GM23338 (cell line): ENCODE measurements around the gene NPB. TPM values are rescaled to one million over a fixed set of nuclear protein-coding genes. Genes with fewer than 3 reads are reported as not detected.

Source experiments
- ATAC-seq: fragments of 200-7000 bp; cut with Tn5 transposase; 3 replicates; pipeline ENCODE4 v1.9.1; 2020
- DNase-seq: peaks from one replicate; pipeline ENCODE4 v3.0.0-alpha.2; 2015; ENCODE audit warnings: low spot score
- H2AFZ ChIP-seq: fragments of 200-600 bp; sonication (generic); 2 replicates; pipeline ENCODE4 v1.8.0; 2016; ENCODE audit warnings: antibody characterized with exemption, mild to moderate bottlenecking, moderate library complexity
- H3F3A ChIP-seq: fragments of 200-600 bp; sonication (generic); replicated peaks from 2 replicates; pipeline ENCODE4 v1.8.0; 2017; ENCODE audit warnings: antibody characterized with exemption, mixed run types, low read depth
- H3K27ac ChIP-seq: fragments of 200-600 bp; sonication (generic); 2 replicates; pipeline ENCODE4 v1.6.1; 2016; ENCODE audit warnings: low read depth
- H3K27me3 ChIP-seq: fragments of 200-600 bp; sonication (generic); 2 replicates; pipeline ENCODE4 v1.8.0; 2016; ENCODE audit warnings: mild to moderate bottlenecking, mixed run types, moderate library complexity; ENCODE audit not compliant: insufficient read depth
- H3K36me3 ChIP-seq: fragments of 200-600 bp; sonication (generic); 2 replicates; pipeline ENCODE4 v1.8.0; 2016; ENCODE audit warnings: mild to moderate bottlenecking; ENCODE audit not compliant: insufficient read depth
- H3K4me1 ChIP-seq: fragments of 200-600 bp; sonication (generic); 2 replicates; pipeline ENCODE4 v1.8.0; 2016; ENCODE audit warnings: mild to moderate bottlenecking, moderate library complexity; ENCODE audit not compliant: insufficient read depth
- H3K4me2 ChIP-seq: fragments of 200-600 bp; sonication (generic); 2 replicates; pipeline ENCODE4 v1.7.1; 2017; ENCODE audit warnings: mixed run types
- H3K4me3 ChIP-seq: fragments of 200-600 bp; sonication (generic); 2 replicates; pipeline ENCODE4 v1.6.1; 2016; ENCODE audit warnings: mixed run types
- H3K79me2 ChIP-seq: fragments of 200-600 bp; sonication (generic); replicated peaks from 2 replicates; pipeline ENCODE4 v1.8.0; 2017; ENCODE audit warnings: mild to moderate bottlenecking; ENCODE audit not compliant: insufficient read depth
- H3K9me2 ChIP-seq: fragments of 200-600 bp; sonication (generic); 2 replicates; pipeline ENCODE4 v1.8.0; 2017; ENCODE audit not compliant: insufficient read depth
- H4K20me1 ChIP-seq: fragments of 200-600 bp; sonication (generic); replicated peaks from 2 replicates; pipeline ENCODE4 v1.8.0; 2017; ENCODE audit warnings: mild to moderate bottlenecking; ENCODE audit not compliant: insufficient read depth
- H3K27ac Mint-ChIP-seq: 2 replicates; pipeline ENCODE4 v1.8.0; 2020; ENCODE audit warnings: inconsistent platforms, mild to moderate bottlenecking, moderate library complexity, mixed read lengths
- H3K27me3 Mint-ChIP-seq: 3 replicates; pipeline ENCODE4 v1.8.0; 2022; ENCODE audit warnings: low read depth, mild to moderate bottlenecking, moderate library complexity, mixed read lengths, inconsistent platforms; ENCODE audit not compliant: insufficient read depth, poor library complexity
- H3K36me3 Mint-ChIP-seq: 3 replicates; pipeline ENCODE4 v1.8.0; 2021; ENCODE audit warnings: low read depth, mild to moderate bottlenecking, inconsistent platforms, moderate library complexity, mixed read lengths
- H3K4me1 Mint-ChIP-seq: 3 replicates; pipeline ENCODE4 v1.8.0; 2020; ENCODE audit warnings: mild to moderate bottlenecking, inconsistent platforms, mixed read lengths
- H3K4me3 Mint-ChIP-seq: 3 replicates; pipeline ENCODE4 v1.8.0; 2021; ENCODE audit warnings: moderate library complexity, mild to moderate bottlenecking, inconsistent platforms, mixed read lengths
- H3K9me3 Mint-ChIP-seq: 3 replicates; pipeline ENCODE4 v1.8.0; 2020; ENCODE audit warnings: moderate library complexity, mild to moderate bottlenecking, inconsistent platforms, mixed read lengths
- CREB1 ChIP-seq: fragments of 250-450 bp; sonication (Bioruptor Pico); IDR thresholded peaks from 2 replicates; pipeline ENCODE4 v1.5.0; 2020; ENCODE audit warnings: low read depth, mild to moderate bottlenecking, moderate library complexity
- CTCF ChIP-seq, 2 experiments: fragments of 200-600 bp in 1 of 2; sonication (generic) in 1 of 2; conservative IDR thresholded peaks; 2 replicates each; pipeline versions ENCODE4 v1.5.1 to v1.6.1; 2016 to 2017; ENCODE audit warnings: antibody characterized with exemption in 2 of 2, low read depth in 2 of 2, mild to moderate bottlenecking in 2 of 2, moderate library complexity in 1 of 2
- EZH2 ChIP-seq: fragments of 200-600 bp; sonication (generic); IDR thresholded peaks from one replicate; pipeline ENCODE4 v1.8.0; 2017; ENCODE audit warnings: antibody characterized with exemption, mild to moderate bottlenecking, low read depth; ENCODE audit not compliant: unreplicated experiment
- EZH2phosphoT487 ChIP-seq: fragments of 200-600 bp; sonication (generic); IDR thresholded peaks from one replicate; pipeline ENCODE4 v1.8.1; 2018; ENCODE audit warnings: antibody characterized with exemption; ENCODE audit not compliant: unreplicated experiment
- JUNB ChIP-seq: IDR thresholded peaks from one replicate; pipeline ENCODE4 v1.6.1; 2016; ENCODE audit warnings: antibody characterized with exemption; ENCODE audit not compliant: unreplicated experiment
- NANOG ChIP-seq: IDR thresholded peaks from 2 replicates; pipeline ENCODE4 v1.6.1; 2016; ENCODE audit warnings: antibody characterized with exemption, borderline replicate concordance
- POLR2AphosphoS5 ChIP-seq: IDR thresholded peaks from 2 replicates; pipeline ENCODE4 v1.6.1; 2016; ENCODE audit warnings: antibody characterized with exemption, low read depth
- REST ChIP-seq: IDR thresholded peaks from one replicate; pipeline ENCODE4 v1.6.1; 2018; ENCODE audit warnings: antibody characterized with exemption; ENCODE audit not compliant: unreplicated experiment
- STAT1 ChIP-seq: IDR thresholded peaks from one replicate; pipeline ENCODE4 v1.6.1; 2016; ENCODE audit warnings: antibody characterized with exemption; ENCODE audit not compliant: unreplicated experiment
- ZNF114 ChIP-seq: fragments of 250-450 bp; sonication (Bioruptor Pico); IDR thresholded peaks from 2 replicates; pipeline ENCODE4 v1.5.0; 2020; ENCODE audit warnings: mild to moderate bottlenecking, moderate library complexity
- ZNF331 ChIP-seq: fragments of 250-450 bp; sonication (Bioruptor Pico); IDR thresholded peaks from 2 replicates; pipeline ENCODE4 v1.5.0; 2020; ENCODE audit warnings: low read depth, mild to moderate bottlenecking, moderate library complexity
- ZNF462 ChIP-seq: fragments of 250-450 bp; sonication (Bioruptor Pico); IDR thresholded peaks from 2 replicates; pipeline ENCODE4 v1.5.0; 2020; ENCODE audit warnings: mild to moderate bottlenecking, moderate library complexity
- polyA plus RNA-seq: library from polyadenylated mRNA; unstranded; fragments of >200 nt; fragmentation: Nextera tagmentation; extraction: Ambion mirVana; gene quantifications from 2 replicates; pipeline ENCODE4 v1.2.1, GENCODE V29; 2016
- total RNA-seq: library from RNA; depleted of rRNA; stranded (reverse); fragments of >200 nt; shearing (Covaris generic); gene quantifications from 2 replicates; pipeline ENCODE4 v1.2.3, GENCODE V29; 2014

Gene NPB
- total and polyA plus RNA-seq, 2 experiments from 2014 or later: 3.6 to 3.8 TPM

- H3K36me3 ChIP-seq: peaks cover 19% of the 10 kb centered on the region; the same call in 1 of the 2 replicates
- H3K79me2 ChIP-seq: no peaks in the 10 kb centered on the region
- no peak overlapping the region for H2AFZ ChIP-seq
- no peak overlapping the region for H3K27ac Mint-ChIP-seq
- peaks cover 15% of the 10 kb centered on the region for H3F3A ChIP-seq
- DNase-seq (no peak), ATAC-seq (no peak)
- no peak overlapping the region for H3K4me2 ChIP-seq
- peaks cover 24% of the 10 kb centered on the region for H3K27me3 Mint-ChIP-seq
- 0 out of 2 replicates have a peak, but pooled peaks cover 7% of the 10 kb centered on the region for H4K20me1 ChIP-seq
- H3K4me3 Mint-ChIP-seq: no peak overlapping the region; the same call in 2 of the 3 replicates
- H3K4me1 Mint-ChIP-seq: peaks cover 3% of the 10 kb centered on the region; the same call in 2 of the 3 replicates
- H3K4me3 ChIP-seq: no peak overlapping the region
- H3K9me2 ChIP-seq: no peaks in the 10 kb centered on the region
- no peak for TF ChIP-seq EZH2phosphoT487
- TF ChIP-seq POLR2AphosphoS5: no peak
- no peak for TF ChIP-seq ZNF462
- no peak for TF ChIP-seq ZNF114 (CRISPR knock-in tag)
- no peak for TF ChIP-seq CREB1
- TF ChIP-seq CTCF (conservative IDR thresholded peaks at IDR 0.05; ENCODE audit: low read depth in 2 of 2): no peak
- no peak for TF ChIP-seq EZH2
- no peak for TF ChIP-seq ZNF331 (CRISPR knock-in tag)
- no peak for TF ChIP-seq JUNB
- no peak for TF ChIP-seq REST
- no peak for TF ChIP-seq NANOG
- no peak for TF ChIP-seq STAT1
- H3K27ac ChIP-seq: no peak overlapping the region
- H3K9me3 Mint-ChIP-seq: no peaks in the 10 kb centered on the region
- H3K36me3 Mint-ChIP-seq: peaks cover 33% of the 10 kb centered on the region
- no peaks in the 10 kb centered on the region; the same call in 1 of the 2 replicates for H3K4me1 ChIP-seq
- H3K27me3 ChIP-seq: peaks cover 18% of the 10 kb centered on the region
Measured at GRCh38 chr17:81900181-81900820, 1.7 kb upstream of the NPB start.
